Activated T-helper 17 cell treated with anti-CD3 and anti-CD28 coated beads, Interleukin-2, amount 50 U/mL, for 72 hours (primary cell): Measurements from ENCODE around the gene UNC13D. TPM values are rescaled to one million over a fixed set of nuclear protein-coding genes. Genes with fewer than 3 reads are reported as not detected.
A peak's percentile ranks its signal among the peaks of the same experiment; 100 is the strongest.

Experiments used
- ATAC-seq: fragments of 150-1000 bp; cut with Tn5 transposase; replicated peaks from 2 replicates; pipeline ENCODE4 v1.10.0; 2021; ENCODE audit warnings: mild to moderate bottlenecking, moderate library complexity
- H3K27ac Mint-ChIP-seq: one replicate; pipeline ENCODE4 v1.8.0; 2022; ENCODE audit warnings: mixed read lengths
- H3K27me3 Mint-ChIP-seq: one replicate; pipeline ENCODE4 v1.8.0; 2022; ENCODE audit warnings: mixed read lengths
- H3K36me3 Mint-ChIP-seq: one replicate; pipeline ENCODE4 v1.8.0; 2022; ENCODE audit warnings: low read depth, mild to moderate bottlenecking, mixed read lengths
- H3K4me1 Mint-ChIP-seq: one replicate; pipeline ENCODE4 v1.8.0; 2022; ENCODE audit warnings: mixed read lengths
- H3K4me3 Mint-ChIP-seq: one replicate; pipeline ENCODE4 v1.8.0; 2022; ENCODE audit warnings: mild to moderate bottlenecking, mixed read lengths
- H3K9me3 Mint-ChIP-seq: one replicate; pipeline ENCODE4 v1.8.0; 2022; ENCODE audit warnings: mixed read lengths
- total RNA-seq, 2 donors: library from RNA; stranded (reverse); gene quantifications; one replicate each; pipeline ENCODE4 v1.2.3, GENCODE V29; 2022

UNC13D gene
- total RNA-seq, 2 donors from 2014 or later, result 153 to 160 TPM

GRCh38 chr17:75825748-75826370, 18.3 kb downstream of the UNC13D start:
- H3K4me1 Mint-ChIP-seq, result peaks cover 9% of the 10 kb centered on the region
- H3K27me3 Mint-ChIP-seq, result no peaks in the 10 kb centered on the region
- no peak for ATAC-seq
- peak overlapping the region; percentile 52 for H3K27ac Mint-ChIP-seq
- H3K36me3 Mint-ChIP-seq, result peaks cover 54% of the 10 kb centered on the region
- no peaks in the 10 kb centered on the region for H3K9me3 Mint-ChIP-seq
- H3K4me3 Mint-ChIP-seq, result no peak overlapping the region

- H3K9me3 Mint-ChIP-seq, result no peaks in the 10 kb centered on the region
- peaks cover 9% of the 10 kb centered on the region for H3K4me1 Mint-ChIP-seq
- no peak overlapping the region for H3K4me3 Mint-ChIP-seq
- H3K36me3 Mint-ChIP-seq, result peaks cover 49% of the 10 kb centered on the region
- no peak for ATAC-seq
- H3K27ac Mint-ChIP-seq, result peak overlapping the region; percentile 52
- H3K27me3 Mint-ChIP-seq, result no peaks in the 10 kb centered on the region
Observed at GRCh38 chr17:75825149-75825552, 19.1 kb downstream of the UNC13D start.

- Mint-ChIP-seq H3K4me3 (no peak overlapping the region), H3K27ac (no peak overlapping the region), H3K36me3 (peaks cover 47% of the 10 kb centered on the region), H3K27me3 (no peaks in the 10 kb centered on the region), H3K9me3 (no peaks in the 10 kb centered on the region), H3K4me1 (peaks cover 9% of the 10 kb centered on the region)
- no peak for ATAC-seq
Observed at GRCh38 chr17:75824666-75825065, 19.5 kb downstream of the UNC13D start.

DNA sequence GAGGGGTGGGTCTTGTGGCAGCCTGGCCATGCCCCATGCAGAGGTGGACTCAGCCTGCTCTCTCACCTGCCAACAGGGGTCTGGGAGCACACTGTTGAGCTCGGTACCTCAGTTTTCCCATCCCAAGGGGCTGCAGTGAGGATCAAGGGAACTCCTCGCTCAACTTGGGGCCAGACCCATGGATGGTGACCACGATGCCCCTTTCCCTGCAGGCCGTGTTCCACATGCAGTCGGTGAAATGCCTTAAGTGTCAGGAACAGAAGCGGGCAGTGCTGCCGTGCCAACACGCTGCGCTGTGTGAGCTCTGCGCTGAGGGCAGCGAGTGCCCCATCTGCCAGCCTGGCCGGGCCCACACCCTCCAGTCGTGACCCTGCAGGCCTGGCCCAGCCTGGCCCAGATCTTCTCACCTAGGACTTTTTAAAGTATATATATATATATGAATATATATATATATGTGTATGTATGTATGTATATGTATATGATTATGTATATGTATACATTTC, 20.1 kb downstream of the UNC13D start:
- H3K4me1 Mint-ChIP-seq, result peaks cover 9% of the 10 kb centered on the region
- H3K27ac Mint-ChIP-seq, result no peak overlapping the region
- H3K9me3 Mint-ChIP-seq, result no peaks in the 10 kb centered on the region
- no peaks in the 10 kb centered on the region for H3K27me3 Mint-ChIP-seq
- H3K36me3 Mint-ChIP-seq, result peaks cover 48% of the 10 kb centered on the region
- no peak overlapping the region for H3K4me3 Mint-ChIP-seq
- no peak for ATAC-seq

- no peaks in the 10 kb centered on the region for H3K27me3 Mint-ChIP-seq
- H3K27ac Mint-ChIP-seq, result no peak overlapping the region
- ATAC-seq, result no peak
- peaks cover 54% of the 10 kb centered on the region for H3K36me3 Mint-ChIP-seq
- no peak overlapping the region for H3K4me3 Mint-ChIP-seq
- no peaks in the 10 kb centered on the region for H3K9me3 Mint-ChIP-seq
- H3K4me1 Mint-ChIP-seq, result peaks cover 9% of the 10 kb centered on the region
Observed at GRCh38 chr17:75823257-75824041, 20.8 kb downstream of the UNC13D start.

DNA sequence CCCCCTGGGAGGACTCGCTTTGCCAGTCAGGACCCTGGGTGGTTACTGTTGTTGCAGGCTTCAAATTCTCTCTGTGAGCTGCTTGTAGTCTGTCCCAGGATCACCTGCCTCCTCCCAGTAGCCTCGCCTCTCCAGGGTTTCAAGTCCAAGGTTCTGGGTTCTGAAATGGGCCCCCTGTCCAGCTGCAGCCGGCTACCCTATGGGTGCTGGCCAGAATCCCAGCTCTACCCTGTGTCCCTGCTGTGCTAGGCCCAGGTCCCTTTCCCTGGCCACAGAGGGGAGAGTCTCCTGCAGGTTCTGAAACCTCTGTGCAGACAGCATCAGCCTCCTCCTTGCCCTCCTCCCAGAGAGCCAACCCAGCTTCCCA, 21.4 kb downstream of the UNC13D start:
- no peak overlapping the region for H3K27ac Mint-ChIP-seq
- H3K4me3 Mint-ChIP-seq, result no peak overlapping the region
- no peak for ATAC-seq
- H3K4me1 Mint-ChIP-seq, result peaks cover 9% of the 10 kb centered on the region
- peaks cover 50% of the 10 kb centered on the region for H3K36me3 Mint-ChIP-seq
- H3K27me3 Mint-ChIP-seq, result no peaks in the 10 kb centered on the region
- no peaks in the 10 kb centered on the region for H3K9me3 Mint-ChIP-seq

DNA sequence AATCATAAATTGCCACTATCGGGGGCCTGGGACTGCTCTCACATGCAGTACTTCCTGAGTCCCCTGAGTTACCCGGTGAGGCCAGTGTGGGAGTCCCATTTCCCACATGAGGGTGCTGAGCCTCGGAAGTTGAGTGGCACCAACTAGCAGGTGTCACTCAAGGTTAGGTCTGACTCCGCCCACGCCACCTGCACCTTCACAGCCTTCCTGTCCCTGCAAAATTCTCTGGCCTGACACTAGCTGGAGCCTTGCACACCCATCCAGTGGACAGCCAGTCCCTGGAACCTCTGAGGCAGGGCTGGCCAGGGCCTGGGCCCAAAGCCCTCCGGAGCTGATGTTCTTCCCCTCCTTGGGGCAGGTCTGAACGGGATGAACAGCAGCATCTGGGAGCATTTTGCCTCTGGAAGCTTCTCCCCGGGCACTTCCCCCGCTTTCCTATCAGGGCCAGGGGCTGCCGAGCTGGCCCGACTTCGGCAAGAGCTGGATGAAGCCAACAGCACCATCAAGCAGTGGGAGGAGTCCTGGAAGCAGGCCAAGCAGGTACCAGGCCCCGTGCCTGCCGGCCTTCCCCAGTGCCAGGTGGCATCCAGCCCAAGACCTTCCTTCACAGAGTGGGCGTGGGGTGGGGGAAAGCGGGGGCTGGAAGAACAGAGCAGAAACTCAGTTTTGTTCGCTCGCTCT, 21.9 kb downstream of the UNC13D start:
- no peak overlapping the region for H3K4me3 Mint-ChIP-seq
- H3K9me3 Mint-ChIP-seq, result no peaks in the 10 kb centered on the region
- peak overlapping the region; percentile 70 for H3K27ac Mint-ChIP-seq
- no peaks in the 10 kb centered on the region for H3K27me3 Mint-ChIP-seq
- ATAC-seq, result peak; percentile 31
- H3K36me3 Mint-ChIP-seq, result peaks cover 53% of the 10 kb centered on the region
- H3K4me1 Mint-ChIP-seq, result peaks cover 9% of the 10 kb centered on the region

GRCh38 chr17:75821552-75821951, 22.7 kb downstream of the UNC13D start:
- Mint-ChIP-seq H3K9me3 (no peaks in the 10 kb centered on the region), H3K27ac (peak overlapping the region; percentile 70), H3K4me1 (peaks cover 9% of the 10 kb centered on the region), H3K4me3 (no peak overlapping the region), H3K36me3 (peaks cover 56% of the 10 kb centered on the region), H3K27me3 (no peaks in the 10 kb centered on the region)
- ATAC-seq, result peak; percentile 4

GRCh38 chr17:75820094-75821080, 23.8 kb downstream of the UNC13D start:
- no peak overlapping the region for H3K4me3 Mint-ChIP-seq
- H3K36me3 Mint-ChIP-seq, result peaks cover 59% of the 10 kb centered on the region
- peak overlapping the region; percentile 70 for H3K27ac Mint-ChIP-seq
- H3K9me3 Mint-ChIP-seq, result no peaks in the 10 kb centered on the region
- H3K4me1 Mint-ChIP-seq, result peaks cover 9% of the 10 kb centered on the region
- no peak for ATAC-seq
- H3K27me3 Mint-ChIP-seq, result no peaks in the 10 kb centered on the region

DNA sequence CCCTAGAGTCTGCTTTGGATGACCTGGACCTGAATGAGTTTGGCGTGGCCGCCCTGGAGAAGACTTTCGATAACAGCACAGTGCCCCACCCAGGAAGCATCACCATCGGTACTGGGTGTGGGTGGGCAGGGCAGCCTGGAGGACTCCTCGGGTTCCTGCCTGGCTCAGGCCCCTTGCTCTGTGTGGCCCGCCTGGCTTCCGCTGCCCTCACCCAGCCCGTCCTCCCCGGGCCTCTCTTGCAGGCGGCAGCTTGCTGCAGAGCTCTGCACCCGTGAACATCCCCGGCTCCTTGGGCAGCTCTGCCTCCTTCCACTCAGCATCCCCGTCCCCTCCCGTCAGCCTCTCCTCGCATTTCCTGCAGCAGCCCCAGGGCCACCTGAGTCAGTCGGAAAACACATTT, 24.5 kb downstream of the UNC13D start:
- Mint-ChIP-seq H3K27ac (no peak overlapping the region), H3K36me3 (peaks cover 57% of the 10 kb centered on the region), H3K9me3 (no peaks in the 10 kb centered on the region), H3K4me1 (peaks cover 9% of the 10 kb centered on the region), H3K4me3 (no peak overlapping the region), H3K27me3 (no peaks in the 10 kb centered on the region)
- ATAC-seq, result no peak

DNA sequence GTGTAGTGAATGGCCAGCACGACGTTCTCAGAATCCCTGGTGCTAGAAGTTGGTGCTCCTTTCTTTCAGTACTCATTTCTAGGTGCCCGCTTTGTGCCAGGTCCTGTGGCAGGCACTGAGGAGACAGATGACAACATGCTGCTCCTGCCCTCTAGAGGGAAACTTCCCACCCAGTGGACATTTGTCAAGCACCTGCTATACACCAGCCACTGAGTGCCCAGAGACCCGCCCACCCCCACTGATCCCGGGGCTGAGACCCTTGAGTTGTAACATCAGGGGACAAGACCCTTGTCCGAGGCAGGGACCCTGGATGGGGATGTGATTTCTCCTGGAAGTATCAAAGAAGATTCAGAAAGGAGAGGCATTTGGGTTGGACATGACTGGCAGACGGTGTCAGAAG, 25.1 kb downstream of the UNC13D start:
- H3K4me3 Mint-ChIP-seq, result no peak overlapping the region
- H3K9me3 Mint-ChIP-seq, result no peaks in the 10 kb centered on the region
- no peak for ATAC-seq
- no peaks in the 10 kb centered on the region for H3K27me3 Mint-ChIP-seq
- peaks cover 9% of the 10 kb centered on the region for H3K4me1 Mint-ChIP-seq
- peaks cover 62% of the 10 kb centered on the region for H3K36me3 Mint-ChIP-seq
- H3K27ac Mint-ChIP-seq, result peak overlapping the region; percentile 9

DNA sequence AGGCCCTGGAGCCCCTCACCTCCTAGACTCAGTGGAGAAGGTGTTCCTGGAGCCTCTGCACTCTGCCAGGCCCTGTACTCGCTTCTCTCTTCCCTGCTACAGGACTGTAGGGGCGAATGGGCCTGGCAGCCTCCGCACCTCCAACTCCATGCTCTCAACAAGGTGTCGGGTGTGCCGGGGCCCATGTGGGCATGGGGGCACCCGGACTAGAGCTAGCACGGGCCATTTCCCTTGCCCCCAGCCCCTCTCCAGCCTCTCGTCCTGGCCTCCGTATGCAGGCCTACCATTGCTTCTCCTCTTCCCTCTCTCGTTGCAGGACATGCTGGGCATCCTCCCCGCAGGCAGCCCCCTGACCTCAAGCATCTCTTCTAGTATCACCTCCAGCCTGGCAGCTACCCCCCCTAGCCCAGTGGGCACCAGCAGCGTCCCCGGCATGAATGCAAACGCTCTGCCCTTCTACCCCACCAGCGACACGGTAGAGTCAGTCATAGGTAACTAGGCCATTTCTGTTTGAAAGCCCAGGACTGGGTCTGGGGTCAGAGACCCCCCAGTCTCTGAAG, 25.8 kb downstream of the UNC13D start:
- H3K4me1 Mint-ChIP-seq, result peaks cover 9% of the 10 kb centered on the region
- no peak overlapping the region for H3K4me3 Mint-ChIP-seq
- H3K27me3 Mint-ChIP-seq, result no peaks in the 10 kb centered on the region
- H3K36me3 Mint-ChIP-seq, result peaks cover 64% of the 10 kb centered on the region
- H3K9me3 Mint-ChIP-seq, result no peaks in the 10 kb centered on the region
- H3K27ac Mint-ChIP-seq, result peak overlapping the region; percentile 9
- no peak for ATAC-seq

DNA sequence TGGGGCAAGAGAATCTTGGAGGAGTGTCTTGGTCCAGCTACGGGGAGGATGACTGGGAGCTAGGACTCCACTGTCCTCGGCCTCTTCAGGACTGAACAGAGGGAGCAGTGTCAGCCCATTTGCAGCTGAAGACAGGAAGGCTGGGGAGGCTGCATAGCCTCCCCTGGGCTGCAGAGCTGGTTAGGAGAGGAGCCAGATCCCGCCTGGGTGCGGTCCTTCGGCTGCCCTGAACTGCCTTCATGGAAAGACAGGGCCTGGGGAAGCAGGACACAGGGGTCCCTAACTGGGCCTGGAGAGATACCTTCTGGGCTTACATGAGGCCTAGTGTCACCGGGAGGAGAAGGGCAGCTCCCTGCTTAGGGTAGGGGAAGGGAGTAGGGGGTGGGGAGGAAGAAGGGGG, 26.6 kb downstream of the UNC13D start:
- Mint-ChIP-seq H3K9me3 (no peaks in the 10 kb centered on the region), H3K4me3 (no peak overlapping the region), H3K36me3 (peaks cover 68% of the 10 kb centered on the region), H3K27me3 (no peaks in the 10 kb centered on the region), H3K27ac (peak overlapping the region; percentile 28), H3K4me1 (peaks cover 9% of the 10 kb centered on the region)
- no peak for ATAC-seq

GRCh38 chr17:75816693-75817092, 27.5 kb downstream of the UNC13D start:
- ATAC-seq, result no peak
- H3K36me3 Mint-ChIP-seq, result peaks cover 66% of the 10 kb centered on the region
- H3K27ac Mint-ChIP-seq, result no peak overlapping the region
- H3K4me1 Mint-ChIP-seq, result peaks cover 6% of the 10 kb centered on the region
- no peak overlapping the region for H3K4me3 Mint-ChIP-seq
- H3K27me3 Mint-ChIP-seq, result no peaks in the 10 kb centered on the region
- H3K9me3 Mint-ChIP-seq, result no peaks in the 10 kb centered on the region
